ENCODE data around the gene LITAFD. TPM values are rescaled to one million over a fixed set of nuclear protein-coding genes. Genes with fewer than 3 reads are reported as not detected.

Gene LITAFD
- polyA plus RNA-seq, 1 of the 3 experiments (the other 2 are of a cell fraction) = not detected

DNA sequence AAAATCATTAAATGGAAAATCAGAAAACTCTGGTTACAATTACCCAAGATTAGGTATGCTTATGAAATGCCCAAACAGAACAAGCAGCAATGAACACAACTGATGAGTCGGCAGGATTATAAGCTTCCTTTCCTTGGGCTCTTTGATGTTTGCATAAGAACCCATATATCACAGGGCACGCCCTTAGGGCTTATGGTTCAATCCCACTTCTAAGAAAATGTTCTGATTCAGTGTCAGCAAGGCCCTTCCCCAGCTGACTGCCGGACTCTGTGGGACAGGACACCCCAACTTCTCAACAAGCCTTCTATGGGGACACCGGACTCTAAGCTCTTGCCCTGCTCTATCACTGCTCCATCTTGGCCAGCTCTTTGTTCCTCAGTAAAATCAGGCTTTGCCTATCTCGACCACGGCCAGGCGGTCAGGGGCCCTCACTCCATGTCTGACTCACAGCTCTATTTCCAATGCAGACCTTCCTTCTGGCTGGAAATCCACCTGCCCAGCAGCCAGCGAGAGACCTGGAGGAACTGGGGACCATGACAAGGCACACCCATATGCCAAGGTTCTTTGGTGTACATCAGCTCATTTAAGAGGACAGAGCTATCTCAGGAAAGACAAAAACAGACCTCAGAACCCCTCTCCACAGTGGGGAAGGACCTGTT lies 26.8 kb downstream of the LITAFD start (continued):
- TF ChIP-seq EP300 (IDR thresholded peaks at IDR 0.05; ENCODE audit: borderline replicate concordance in 1 of 2, low read depth in 1 of 2, low read length in 1 of 2) = no peak

DNA sequence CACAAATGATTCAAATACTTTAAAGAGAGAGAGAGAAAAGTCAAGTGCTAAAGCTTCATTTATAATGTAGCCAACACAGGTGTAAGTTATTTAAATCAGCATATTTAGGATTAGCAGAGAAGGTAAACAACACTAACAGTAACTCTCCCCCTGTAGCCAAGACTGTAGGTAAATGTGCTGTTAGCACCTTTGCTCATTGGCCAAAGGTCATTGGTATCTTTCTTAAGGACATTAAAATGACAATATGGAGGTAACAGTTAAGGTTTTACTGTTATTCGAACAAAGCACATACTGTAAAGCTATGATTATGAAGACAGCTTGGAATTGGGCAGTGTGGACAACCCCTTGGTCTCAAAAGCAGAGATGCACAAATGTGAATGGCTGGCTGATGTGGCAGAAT lies 28.7 kb downstream of the LITAFD start:
- H3K9me2 ChIP-seq = no peaks in the 10 kb centered on the region
- no peak overlapping the region for H3K4me2 ChIP-seq
- H3K79me2 ChIP-seq (ENCODE audit: insufficient read depth) = peaks cover 27% of the 10 kb centered on the region
- 100% methylated on average over 1 of the region's 1 CpG for WGBS (ENCODE audit: low lambda C conversion rate)
- ChIA-PET POLR2A (no interaction called here), CTCF (interaction anchor here (0.6 to 3.9 kb wide), 3 partner anchors 25 to 344 kb away, joined by 3 to 21 read pairs (median 10); no protein-coding TSS in a partner anchor)
- H3K27me3 ChIP-seq (ENCODE audit: insufficient read depth) = no peaks in the 10 kb centered on the region
- H3K36me3 ChIP-seq (replicated peaks in 1 of 2; ENCODE audit: control insufficient read depth in 1 of 2, insufficient read depth in 2 of 2, low read length in 1 of 2) = peaks cover 70 to 74% of the 10 kb centered on the region in 2 experiments
- H3K9me3 ChIP-seq = no peaks in the 10 kb centered on the region
- H3K27ac ChIP-seq (ENCODE audit: low read depth in 2 of 2, low read length in 1 of 2) = no peak overlapping the region
- no peak overlapping the region for H3K9ac ChIP-seq
- no peak overlapping the region for H3K4me3 ChIP-seq (ENCODE audit: low read depth in 2 of 2, low read length in 1 of 2)
- peaks cover 11% of the 10 kb centered on the region for H3F3A ChIP-seq (replicated peaks; ENCODE audit: insufficient read depth)
- TF ChIP-seq FOXJ3 (CRISPR knock-in tag; IDR thresholded peaks at IDR 0.05) (no peak), NFIC (IDR thresholded peaks at IDR 0.05; ENCODE audit: borderline replicate concordance) (no peak), GATA2 (CRISPR knock-in tag; IDR thresholded peaks at IDR 0.05) (no peak), EP300 (IDR thresholded peaks at IDR 0.05; ENCODE audit: borderline replicate concordance in 1 of 2, low read depth in 1 of 2, low read length in 1 of 2) (no peak), EZH2phosphoT487 (IDR thresholded peaks at IDR 0.05; ENCODE audit: borderline replicate concordance, low read depth) (no peak), SMC3 (IDR thresholded peaks at IDR 0.05; ENCODE audit: low read depth, low read length) (no peak), FOSL2 (IDR thresholded peaks at IDR 0.05; ENCODE audit: borderline replicate concordance, low read depth) (no peak), ELF1 (IDR thresholded peaks at IDR 0.05) (no peak), GABPA (IDR thresholded peaks at IDR 0.05; ENCODE audit: low read depth) (no peak), CHD2 (IDR thresholded peaks at IDR 0.05; ENCODE audit: low read length, partially characterized antibody) (no peak)
- TF ChIP-seq, protein P1, sequence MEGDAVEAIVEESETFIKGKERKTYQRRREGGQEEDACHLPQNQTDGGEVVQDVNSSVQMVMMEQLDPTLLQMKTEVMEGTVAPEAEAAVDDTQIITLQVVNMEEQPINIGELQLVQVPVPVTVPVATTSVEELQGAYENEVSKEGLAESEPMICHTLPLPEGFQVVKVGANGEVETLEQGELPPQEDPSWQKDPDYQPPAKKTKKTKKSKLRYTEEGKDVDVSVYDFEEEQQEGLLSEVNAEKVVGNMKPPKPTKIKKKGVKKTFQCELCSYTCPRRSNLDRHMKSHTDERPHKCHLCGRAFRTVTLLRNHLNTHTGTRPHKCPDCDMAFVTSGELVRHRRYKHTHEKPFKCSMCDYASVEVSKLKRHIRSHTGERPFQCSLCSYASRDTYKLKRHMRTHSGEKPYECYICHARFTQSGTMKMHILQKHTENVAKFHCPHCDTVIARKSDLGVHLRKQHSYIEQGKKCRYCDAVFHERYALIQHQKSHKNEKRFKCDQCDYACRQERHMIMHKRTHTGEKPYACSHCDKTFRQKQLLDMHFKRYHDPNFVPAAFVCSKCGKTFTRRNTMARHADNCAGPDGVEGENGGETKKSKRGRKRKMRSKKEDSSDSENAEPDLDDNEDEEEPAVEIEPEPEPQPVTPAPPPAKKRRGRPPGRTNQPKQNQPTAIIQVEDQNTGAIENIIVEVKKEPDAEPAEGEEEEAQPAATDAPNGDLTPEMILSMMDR (IDR thresholded peaks at IDR 0.05) = no peak
- TF ChIP-seq, protein P2, sequence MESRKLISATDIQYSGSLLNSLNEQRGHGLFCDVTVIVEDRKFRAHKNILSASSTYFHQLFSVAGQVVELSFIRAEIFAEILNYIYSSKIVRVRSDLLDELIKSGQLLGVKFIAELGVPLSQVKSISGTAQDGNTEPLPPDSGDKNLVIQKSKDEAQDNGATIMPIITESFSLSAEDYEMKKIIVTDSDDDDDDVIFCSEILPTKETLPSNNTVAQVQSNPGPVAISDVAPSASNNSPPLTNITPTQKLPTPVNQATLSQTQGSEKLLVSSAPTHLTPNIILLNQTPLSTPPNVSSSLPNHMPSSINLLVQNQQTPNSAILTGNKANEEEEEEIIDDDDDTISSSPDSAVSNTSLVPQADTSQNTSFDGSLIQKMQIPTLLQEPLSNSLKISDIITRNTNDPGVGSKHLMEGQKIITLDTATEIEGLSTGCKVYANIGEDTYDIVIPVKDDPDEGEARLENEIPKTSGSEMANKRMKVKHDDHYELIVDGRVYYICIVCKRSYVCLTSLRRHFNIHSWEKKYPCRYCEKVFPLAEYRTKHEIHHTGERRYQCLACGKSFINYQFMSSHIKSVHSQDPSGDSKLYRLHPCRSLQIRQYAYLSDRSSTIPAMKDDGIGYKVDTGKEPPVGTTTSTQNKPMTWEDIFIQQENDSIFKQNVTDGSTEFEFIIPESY (IDR thresholded peaks at IDR 0.05; ENCODE audit: borderline replicate concordance, low read depth) = no peak
- TF ChIP-seq, protein P3, sequence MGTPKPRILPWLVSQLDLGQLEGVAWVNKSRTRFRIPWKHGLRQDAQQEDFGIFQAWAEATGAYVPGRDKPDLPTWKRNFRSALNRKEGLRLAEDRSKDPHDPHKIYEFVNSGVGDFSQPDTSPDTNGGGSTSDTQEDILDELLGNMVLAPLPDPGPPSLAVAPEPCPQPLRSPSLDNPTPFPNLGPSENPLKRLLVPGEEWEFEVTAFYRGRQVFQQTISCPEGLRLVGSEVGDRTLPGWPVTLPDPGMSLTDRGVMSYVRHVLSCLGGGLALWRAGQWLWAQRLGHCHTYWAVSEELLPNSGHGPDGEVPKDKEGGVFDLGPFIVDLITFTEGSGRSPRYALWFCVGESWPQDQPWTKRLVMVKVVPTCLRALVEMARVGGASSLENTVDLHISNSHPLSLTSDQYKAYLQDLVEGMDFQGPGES (IDR thresholded peaks at IDR 0.05; ENCODE audit: low read depth, low read length) = no peak
- TF ChIP-seq, protein P4, sequence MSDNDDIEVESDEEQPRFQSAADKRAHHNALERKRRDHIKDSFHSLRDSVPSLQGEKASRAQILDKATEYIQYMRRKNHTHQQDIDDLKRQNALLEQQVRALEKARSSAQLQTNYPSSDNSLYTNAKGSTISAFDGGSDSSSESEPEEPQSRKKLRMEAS (IDR thresholded peaks at IDR 0.05; ENCODE audit: low read depth) = no peak
- TF ChIP-seq, protein P5, sequence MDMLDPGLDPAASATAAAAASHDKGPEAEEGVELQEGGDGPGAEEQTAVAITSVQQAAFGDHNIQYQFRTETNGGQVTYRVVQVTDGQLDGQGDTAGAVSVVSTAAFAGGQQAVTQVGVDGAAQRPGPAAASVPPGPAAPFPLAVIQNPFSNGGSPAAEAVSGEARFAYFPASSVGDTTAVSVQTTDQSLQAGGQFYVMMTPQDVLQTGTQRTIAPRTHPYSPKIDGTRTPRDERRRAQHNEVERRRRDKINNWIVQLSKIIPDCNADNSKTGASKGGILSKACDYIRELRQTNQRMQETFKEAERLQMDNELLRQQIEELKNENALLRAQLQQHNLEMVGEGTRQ (IDR thresholded peaks at IDR 0.05; ENCODE audit: borderline replicate concordance, low read depth, low read length) = no peak
- H2AFZ ChIP-seq (ENCODE audit: low read depth) = no peak overlapping the region
- no peaks in the 10 kb centered on the region; a peak in 1 of 4 replicates for H3K4me1 ChIP-seq (ENCODE audit: control insufficient read depth in 1 of 2, insufficient read depth in 2 of 2, low read depth in 1 of 2, low read length in 1 of 2)
- DNase-seq = no peak
- peaks cover 5% of the 10 kb centered on the region for H4K20me1 ChIP-seq (ENCODE audit: insufficient read depth)
